Ishikawa (cell line): ENCODE results near the gene IL21R.

ENCODE experiments used
- CEBPB ChIP-seq: IDR thresholded peaks from 2 replicates; pipeline ENCODE4 v1.6.1; 2012
- CREB1 ChIP-seq: IDR thresholded peaks from 2 replicates; pipeline ENCODE4 v1.6.1; 2012; ENCODE audit warnings: low read depth
- EGR1 ChIP-seq: IDR thresholded peaks from 2 replicates; pipeline ENCODE4 v1.6.1; 2012
- EP300 ChIP-seq: IDR thresholded peaks from 2 replicates; pipeline ENCODE4 v1.6.1; 2012; ENCODE audit warnings: borderline replicate concordance
- FOXM1 ChIP-seq: IDR thresholded peaks from 2 replicates; pipeline ENCODE4 v1.6.1; 2012; ENCODE audit warnings: low read depth, borderline replicate concordance
- MAX ChIP-seq: IDR thresholded peaks from 2 replicates; pipeline ENCODE4 v1.6.1; 2012
- NFIC ChIP-seq: IDR thresholded peaks from 2 replicates; pipeline ENCODE4 v1.6.1; 2012
- RAD21 ChIP-seq: IDR thresholded peaks from 2 replicates; pipeline ENCODE4 v1.6.1; 2012; ENCODE audit warnings: low read depth
- TAF1 ChIP-seq: IDR thresholded peaks from 2 replicates; pipeline ENCODE4 v1.6.1; 2012; ENCODE audit warnings: low read depth, mild to moderate bottlenecking
- TCF12 ChIP-seq: IDR thresholded peaks from 2 replicates; pipeline ENCODE4 v1.6.1; 2012; ENCODE audit warnings: low read depth
- TEAD4 ChIP-seq: IDR thresholded peaks from 2 replicates; pipeline ENCODE4 v1.6.1; 2012
- USF1 ChIP-seq: IDR thresholded peaks from 2 replicates; pipeline ENCODE4 v1.6.1; 2012
- YY1 ChIP-seq: IDR thresholded peaks from 2 replicates; pipeline ENCODE4 v1.6.1; 2012; ENCODE audit warnings: low read depth
- ZBTB7A ChIP-seq: IDR thresholded peaks from 2 replicates; pipeline ENCODE4 v1.6.1; 2012; ENCODE audit warnings: low read depth
- TF ChIP-seq, protein P1 (sequence below): IDR thresholded peaks from 2 replicates; pipeline ENCODE4 v1.6.1; 2012; ENCODE audit warnings: low read depth, mild to moderate bottlenecking

Gene IL21R

GRCh38 chr16:27448532-27449433, 46.8 kb downstream of the IL21R start:
- TF ChIP-seq FOXM1 (no peak), ZBTB7A (no peak), USF1 (no peak), TCF12 (no peak), NFIC (no peak), TAF1 (no peak), CEBPB (no peak), EP300 (no peak), YY1 (no peak), MAX (no peak)
- TF ChIP-seq, protein P1, sequence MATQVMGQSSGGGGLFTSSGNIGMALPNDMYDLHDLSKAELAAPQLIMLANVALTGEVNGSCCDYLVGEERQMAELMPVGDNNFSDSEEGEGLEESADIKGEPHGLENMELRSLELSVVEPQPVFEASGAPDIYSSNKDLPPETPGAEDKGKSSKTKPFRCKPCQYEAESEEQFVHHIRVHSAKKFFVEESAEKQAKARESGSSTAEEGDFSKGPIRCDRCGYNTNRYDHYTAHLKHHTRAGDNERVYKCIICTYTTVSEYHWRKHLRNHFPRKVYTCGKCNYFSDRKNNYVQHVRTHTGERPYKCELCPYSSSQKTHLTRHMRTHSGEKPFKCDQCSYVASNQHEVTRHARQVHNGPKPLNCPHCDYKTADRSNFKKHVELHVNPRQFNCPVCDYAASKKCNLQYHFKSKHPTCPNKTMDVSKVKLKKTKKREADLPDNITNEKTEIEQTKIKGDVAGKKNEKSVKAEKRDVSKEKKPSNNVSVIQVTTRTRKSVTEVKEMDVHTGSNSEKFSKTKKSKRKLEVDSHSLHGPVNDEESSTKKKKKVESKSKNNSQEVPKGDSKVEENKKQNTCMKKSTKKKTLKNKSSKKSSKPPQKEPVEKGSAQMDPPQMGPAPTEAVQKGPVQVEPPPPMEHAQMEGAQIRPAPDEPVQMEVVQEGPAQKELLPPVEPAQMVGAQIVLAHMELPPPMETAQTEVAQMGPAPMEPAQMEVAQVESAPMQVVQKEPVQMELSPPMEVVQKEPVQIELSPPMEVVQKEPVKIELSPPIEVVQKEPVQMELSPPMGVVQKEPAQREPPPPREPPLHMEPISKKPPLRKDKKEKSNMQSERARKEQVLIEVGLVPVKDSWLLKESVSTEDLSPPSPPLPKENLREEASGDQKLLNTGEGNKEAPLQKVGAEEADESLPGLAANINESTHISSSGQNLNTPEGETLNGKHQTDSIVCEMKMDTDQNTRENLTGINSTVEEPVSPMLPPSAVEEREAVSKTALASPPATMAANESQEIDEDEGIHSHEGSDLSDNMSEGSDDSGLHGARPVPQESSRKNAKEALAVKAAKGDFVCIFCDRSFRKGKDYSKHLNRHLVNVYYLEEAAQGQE, result no peak

DNA sequence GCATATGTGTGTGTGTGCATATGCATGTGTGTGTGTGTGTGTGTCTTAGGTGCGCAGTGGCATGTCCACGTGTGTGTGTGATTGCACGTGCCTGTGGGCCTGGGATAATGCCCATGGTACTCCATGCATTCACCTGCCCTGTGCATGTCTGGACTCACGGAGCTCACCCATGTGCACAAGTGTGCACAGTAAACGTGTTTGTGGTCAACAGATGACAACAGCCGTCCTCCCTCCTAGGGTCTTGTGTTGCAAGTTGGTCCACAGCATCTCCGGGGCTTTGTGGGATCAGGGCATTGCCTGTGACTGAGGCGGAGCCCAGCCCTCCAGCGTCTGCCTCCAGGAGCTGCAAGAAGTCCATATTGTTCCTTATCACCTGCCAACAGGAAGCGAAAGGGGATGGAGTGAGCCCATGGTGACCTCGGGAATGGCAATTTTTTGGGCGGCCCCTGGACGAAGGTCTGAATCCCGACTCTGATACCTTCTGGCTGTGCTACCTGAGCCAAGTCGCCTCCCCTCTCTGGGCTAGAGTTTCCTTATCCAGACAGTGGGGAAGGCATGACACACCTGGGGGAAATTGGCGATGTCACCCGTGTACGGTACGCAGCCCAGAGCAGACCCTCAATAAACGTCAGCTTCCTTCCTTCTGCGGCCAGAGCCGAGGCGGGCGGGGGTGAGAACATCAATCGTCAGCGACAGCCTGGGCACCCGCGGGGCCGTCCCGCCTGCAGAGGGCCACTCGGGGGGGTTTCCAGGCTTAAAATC, 47.6 kb downstream of the IL21R start:
- TF ChIP-seq FOXM1 (no peak), MAX (no peak), TCF12 (no peak), TEAD4 (no peak), CREB1 (no peak), NFIC (no peak), CEBPB (no peak)

DNA sequence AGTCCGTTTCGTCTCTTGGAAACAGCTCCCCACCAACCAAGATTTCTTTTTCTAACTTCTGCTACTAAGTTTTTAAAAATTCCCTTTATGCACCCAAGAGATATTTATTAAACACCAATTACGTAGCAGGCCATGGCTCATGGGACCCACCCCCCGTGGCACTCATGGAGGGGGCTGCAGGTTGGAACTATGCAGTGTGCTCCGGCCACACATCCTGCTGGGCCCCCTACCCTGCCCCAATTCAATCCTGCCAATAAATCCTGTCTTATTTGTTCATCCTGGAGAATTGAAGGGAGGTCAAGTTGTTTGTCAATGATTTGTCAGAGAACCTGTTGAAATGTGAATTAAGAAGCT, 48.2 kb downstream of the IL21R start:
- TF ChIP-seq RAD21 (no peak), EP300 (no peak), EGR1 (no peak), TEAD4 (no peak), ZBTB7A (no peak), TCF12 (no peak)

DNA sequence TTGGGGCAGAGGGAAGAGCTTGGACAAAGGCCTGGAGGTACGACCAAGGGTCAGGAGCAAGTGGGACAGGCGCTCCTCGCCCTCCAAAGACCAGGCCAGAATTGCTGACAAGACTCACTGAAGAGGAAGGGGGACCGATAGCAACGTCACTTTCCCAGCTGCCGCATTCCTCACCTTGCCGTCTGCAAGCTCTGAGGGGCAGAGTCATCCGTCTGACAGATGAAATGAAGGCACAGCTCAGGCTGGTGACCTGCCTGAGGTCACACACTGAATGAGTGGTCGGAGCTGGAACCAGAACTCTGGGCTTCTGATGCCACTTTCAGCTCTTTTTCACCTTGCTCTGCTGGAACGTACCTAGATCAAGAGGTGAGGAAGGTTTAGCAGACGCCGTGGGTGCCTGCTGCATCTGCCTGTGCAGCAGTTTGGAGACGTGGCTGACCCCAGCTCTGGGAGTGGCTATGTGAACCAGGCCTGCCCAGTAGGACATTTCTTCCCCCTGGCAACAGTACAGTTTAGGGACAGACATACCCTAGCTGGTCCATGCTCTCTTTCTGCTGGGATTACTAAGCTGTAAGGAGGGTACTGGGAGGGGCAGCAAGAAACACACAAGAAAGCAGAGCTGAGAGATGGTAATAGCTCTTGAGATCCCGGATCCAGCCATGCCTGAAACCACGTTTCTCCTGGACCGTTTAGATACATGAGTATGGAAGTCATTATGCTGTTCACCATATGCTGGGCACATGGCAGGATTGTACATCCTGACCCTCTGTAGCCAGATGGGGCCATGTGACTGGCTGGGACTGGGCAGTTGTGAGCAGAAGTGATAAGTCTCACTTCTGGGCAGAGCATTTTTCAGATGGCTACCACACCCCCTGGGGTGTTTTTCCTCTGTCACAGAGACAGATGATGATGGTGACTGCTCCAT, 50.9 kb downstream of the IL21R start:
- TF ChIP-seq USF1 (no peak), ZBTB7A (no peak), CREB1 (no peak), TEAD4 (no peak), FOXM1 (no peak), EP300 (no peak), EGR1 (no peak), NFIC (no peak), MAX (no peak), TAF1 (no peak), YY1 (no peak), RAD21 (no peak), CEBPB (no peak), TCF12 (no peak)
- TF ChIP-seq, protein P1, result no peak

- TF ChIP-seq FOXM1 (no peak), NFIC (no peak)
Observed at GRCh38 chr16:27453494-27453825, 51.5 kb downstream of the IL21R start.
